Body of pancreas (tissue), 4 donors: ENCODE data around the gene HNRNPA0.

ENCODE experiments used
- POLR2A ChIP-seq, 3 donors: fragments of 450-650 bp; IDR thresholded peaks; one replicate each; pipeline ENCODE4 v1.6.1; 2016; ENCODE audit warnings: antibody characterized with exemption in 3 of 3, mild to moderate bottlenecking in 2 of 3
- TF ChIP-seq, protein P1 (sequence below), 7 experiments: fragments of 450-650 bp in 4 of 7; fragments of 200-600 bp in 3 of 7; sonication (generic) in 3 of 7; IDR thresholded peaks; one replicate each; pipeline ENCODE4 v1.5.1; 2016 to 2019; ENCODE audit warnings: antibody characterized with exemption in 7 of 7

DNA sequence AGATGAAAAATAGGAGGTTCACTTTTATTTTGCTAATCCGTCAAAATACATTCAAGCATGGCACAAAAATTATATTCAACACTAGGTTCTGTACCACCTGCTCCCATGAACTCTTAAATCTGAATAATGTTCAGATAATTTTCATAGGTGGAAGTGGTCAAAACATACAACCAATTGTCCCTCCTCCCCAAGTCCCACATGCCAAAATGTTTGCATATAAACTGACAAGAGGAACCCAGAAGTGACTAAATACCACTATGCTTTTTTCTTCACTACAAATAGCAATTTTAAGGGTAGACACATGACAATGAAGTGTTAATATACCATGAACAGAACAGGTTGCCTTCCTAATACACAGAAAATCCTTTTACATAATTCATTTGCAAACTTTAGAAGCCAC, 3.7 kb downstream of the HNRNPA0 start:
- TF ChIP-seq, protein P1, sequence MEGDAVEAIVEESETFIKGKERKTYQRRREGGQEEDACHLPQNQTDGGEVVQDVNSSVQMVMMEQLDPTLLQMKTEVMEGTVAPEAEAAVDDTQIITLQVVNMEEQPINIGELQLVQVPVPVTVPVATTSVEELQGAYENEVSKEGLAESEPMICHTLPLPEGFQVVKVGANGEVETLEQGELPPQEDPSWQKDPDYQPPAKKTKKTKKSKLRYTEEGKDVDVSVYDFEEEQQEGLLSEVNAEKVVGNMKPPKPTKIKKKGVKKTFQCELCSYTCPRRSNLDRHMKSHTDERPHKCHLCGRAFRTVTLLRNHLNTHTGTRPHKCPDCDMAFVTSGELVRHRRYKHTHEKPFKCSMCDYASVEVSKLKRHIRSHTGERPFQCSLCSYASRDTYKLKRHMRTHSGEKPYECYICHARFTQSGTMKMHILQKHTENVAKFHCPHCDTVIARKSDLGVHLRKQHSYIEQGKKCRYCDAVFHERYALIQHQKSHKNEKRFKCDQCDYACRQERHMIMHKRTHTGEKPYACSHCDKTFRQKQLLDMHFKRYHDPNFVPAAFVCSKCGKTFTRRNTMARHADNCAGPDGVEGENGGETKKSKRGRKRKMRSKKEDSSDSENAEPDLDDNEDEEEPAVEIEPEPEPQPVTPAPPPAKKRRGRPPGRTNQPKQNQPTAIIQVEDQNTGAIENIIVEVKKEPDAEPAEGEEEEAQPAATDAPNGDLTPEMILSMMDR (IDR thresholded peaks at IDR 0.05) = no peak
- no peak for TF ChIP-seq POLR2A (IDR thresholded peaks at IDR 0.05)
